Tibial artery (tissue), 4 donors: Measurements from ENCODE around the gene BAIAP3.

Experiments used
- DNase-seq, 2 donors: peaks; one replicate each; pipeline ENCODE4 v3.0.0-alpha.2; 2019
- H3K27ac ChIP-seq, 2 donors: fragments of 200-600 bp; sonication (generic) in 1 of 2; 1 replicate in 1 of 2; 2 replicates in 1 of 2; pipeline ENCODE4 v1.5.1; 2018 to 2019; ENCODE audit warnings: mild to moderate bottlenecking in 1 of 2
- H3K27me3 ChIP-seq, 2 donors: fragments of 200-600 bp; sonication (generic) in 1 of 2; one replicate each; pipeline versions ENCODE4 v1.5.1 to v1.6.0; 2016 to 2019
- H3K36me3 ChIP-seq, 3 donors: fragments of 200-600 bp; sonication (generic) in 2 of 3; one replicate each; pipeline ENCODE4 v1.5.1; 2016 to 2019; ENCODE audit warnings: mild to moderate bottlenecking in 2 of 3
- H3K4me1 ChIP-seq, 4 donors: fragments of 200-600 bp; sonication (generic) in 2 of 4; 1 replicate in 3 of 4; 2 replicates in 1 of 4; pipeline ENCODE4 v1.5.1; 2016 to 2019
- H3K4me3 ChIP-seq, 2 donors: fragments of 200-600 bp; sonication (generic) in 1 of 2; 1 replicate in 1 of 2; 2 replicates in 1 of 2; pipeline ENCODE4 v1.5.1; 2018 to 2019; ENCODE audit warnings: mild to moderate bottlenecking in 2 of 2
- H3K9me3 ChIP-seq, 3 donors: fragments of 200-600 bp; sonication (generic) in 1 of 3; one replicate each; pipeline ENCODE4 v1.5.1; 2016 to 2019
- CTCF ChIP-seq, 2 experiments: fragments of 200-600 bp in 1 of 2; fragments of 450-650 bp in 1 of 2; IDR thresholded peaks; one replicate each; pipeline ENCODE4 v1.5.1; 2017 to 2019; ENCODE audit warnings: antibody characterized with exemption in 2 of 2, mild to moderate bottlenecking in 1 of 2, moderate library complexity in 1 of 2
- intact Hi-C: fragments of 100-400 bp; cut with DNase I; formaldehyde crosslinking; loops from one replicate; pipeline ENCODE4 v1.15.0; 2023; ENCODE audit warnings: low total_unique reads

The BAIAP3 gene

GRCh38 chr16:1393613-1394176 lies 60.2 kb downstream of the BAIAP3 start:
- H3K27me3 ChIP-seq: no peaks in the 10 kb centered on the region
- no peaks in the 10 kb centered on the region for H3K4me1 ChIP-seq
- TF ChIP-seq CTCF (IDR thresholded peaks at IDR 0.05): no peak
- no peak for DNase-seq
- no peaks in the 10 kb centered on the region for H3K9me3 ChIP-seq
- H3K4me3 ChIP-seq: no peak overlapping the region
- H3K27ac ChIP-seq: no peak overlapping the region
- intact Hi-C loops: no loop called here
- peaks cover 58 to 96% (median 79%) of the 10 kb centered on the region in 3 donors for H3K36me3 ChIP-seq

- H3K27me3 ChIP-seq: no peaks in the 10 kb centered on the region
- no peak for TF ChIP-seq CTCF (IDR thresholded peaks at IDR 0.05)
- no peaks in the 10 kb centered on the region for H3K4me1 ChIP-seq
- H3K9me3 ChIP-seq: no peaks in the 10 kb centered on the region
- no peak overlapping the region for H3K4me3 ChIP-seq
- intact Hi-C loops: no loop called here
- H3K27ac ChIP-seq: no peak overlapping the region
- no peak for DNase-seq
- H3K36me3 ChIP-seq: peaks cover 60 to 96% (median 79%) of the 10 kb centered on the region in 3 donors
Observed at GRCh38 chr16:1394367-1394951, 61.0 kb downstream of the BAIAP3 start.

- H3K9me3 ChIP-seq: no peaks in the 10 kb centered on the region
- H3K4me1 ChIP-seq: no peaks in the 10 kb centered on the region
- no peak for TF ChIP-seq CTCF (IDR thresholded peaks at IDR 0.05)
- H3K36me3 ChIP-seq: peaks cover 60 to 96% (median 79%) of the 10 kb centered on the region in 3 donors
- no peak overlapping the region for H3K27ac ChIP-seq
- H3K27me3 ChIP-seq: no peaks in the 10 kb centered on the region
- DNase-seq: no peak
- H3K4me3 ChIP-seq: no peak overlapping the region
- intact Hi-C loops: no loop called here
Observed at GRCh38 chr16:1395444-1396031, 62.1 kb downstream of the BAIAP3 start.

- no peaks in the 10 kb centered on the region for H3K4me1 ChIP-seq
- intact Hi-C loops: no loop called here
- TF ChIP-seq CTCF (IDR thresholded peaks at IDR 0.05): no peak
- DNase-seq: no peak
- peaks cover 58 to 98% (median 81%) of the 10 kb centered on the region in 3 donors for H3K36me3 ChIP-seq
- no peaks in the 10 kb centered on the region for H3K27me3 ChIP-seq
- H3K4me3 ChIP-seq: no peak overlapping the region
- no peak overlapping the region for H3K27ac ChIP-seq
- no peaks in the 10 kb centered on the region for H3K9me3 ChIP-seq
Observed at GRCh38 chr16:1397779-1398178, 64.3 kb downstream of the BAIAP3 start.

- intact Hi-C loops: no loop called here
- Histone ChIP-seq H3K4me1 (no peaks in the 10 kb centered on the region), H3K4me3 (no peak overlapping the region), H3K36me3 (peaks cover 56 to 98% (median 79%) of the 10 kb centered on the region in 3 donors), H3K9me3 (no peaks in the 10 kb centered on the region), H3K27ac (no peak overlapping the region), H3K27me3 (no peaks in the 10 kb centered on the region)
- DNase-seq: no peak
- TF ChIP-seq CTCF (IDR thresholded peaks at IDR 0.05): no peak
Observed at GRCh38 chr16:1398351-1398750, 64.9 kb downstream of the BAIAP3 start.
